K562 (cell line): ENCODE measurements around the gene ICAM2. TPM values are rescaled to one million over a fixed set of nuclear protein-coding genes. Genes with fewer than 3 reads are reported as not detected.

ENCODE experiments used
- CBFA2T3 ChIP-seq: fragments of 450-650 bp; IDR thresholded peaks from 2 replicates; pipeline ENCODE4 v1.6.1; 2017
- CEBPG ChIP-seq, 3 experiments: fragments of 200-800 bp in 1 of 3; sonication (Bioruptor generic) in 1 of 3; sonication (generic) in 1 of 3; formaldehyde crosslinking in 1 of 3; IDR thresholded peaks in 2 of 3; conservative IDR thresholded peaks in 1 of 3; 2 replicates each; pipeline versions ENCODE4 v1.6.1 to v1.8.0; 2016 to 2022; ENCODE audit warnings: missing compliant biosample characterization in 2 of 3, missing genetic modification characterization in 2 of 3, mild to moderate bottlenecking in 1 of 3, missing genetic modification reagents in 1 of 3
- CREBBP ChIP-seq: IDR thresholded peaks from one replicate; pipeline ENCODE4 v1.6.1; 2012; ENCODE audit warnings: low read depth, mild to moderate bottlenecking, control low read depth, inconsistent platforms, low read length
- EP300 ChIP-seq: IDR thresholded peaks from 2 replicates; pipeline ENCODE4 v1.6.1; 2012; ENCODE audit warnings: low read length, improper control_type of control experiment
- ETV1 ChIP-seq: fragments of 450-650 bp; conservative IDR thresholded peaks from 2 replicates; pipeline ENCODE4 v1.6.1; 2016; ENCODE audit warnings: missing genetic modification characterization, control low read depth, low read depth, missing compliant biosample characterization
- FOXJ2 ChIP-seq: fragments of 200-800 bp; sonication (Bioruptor generic); IDR thresholded peaks from 2 replicates; pipeline ENCODE4 v1.6.1; 2016; ENCODE audit warnings: missing genetic modification characterization, missing compliant biosample characterization
- FOXM1 ChIP-seq, 2 experiments: fragments of 450-650 bp in 1 of 2; sonication (generic) in 1 of 2; formaldehyde crosslinking in 1 of 2; IDR thresholded peaks; 2 replicates each; pipeline versions ENCODE4 v1.6.1 to v1.9.0; 2017 to 2022; ENCODE audit warnings: low read depth in 2 of 2, mild to moderate bottlenecking in 2 of 2, missing genetic modification reagents in 1 of 2, moderate library complexity in 1 of 2
- GABPB1 ChIP-seq: sonication (generic); formaldehyde crosslinking; IDR thresholded peaks from 2 replicates; pipeline ENCODE4 v1.8.0; 2022; ENCODE audit warnings: mild to moderate bottlenecking, missing genetic modification reagents
- HDAC2 ChIP-seq: fragments of 450-650 bp; IDR thresholded peaks from 2 replicates; pipeline ENCODE4 v1.6.1; 2016; ENCODE audit warnings: mild to moderate bottlenecking
- MTA3 ChIP-seq: fragments of 450-650 bp; formaldehyde crosslinking; IDR thresholded peaks from 2 replicates; pipeline ENCODE4 v1.6.1; 2017; ENCODE audit warnings: mild to moderate bottlenecking, borderline replicate concordance
- NCOA1 ChIP-seq: fragments of 450-650 bp; IDR thresholded peaks from 2 replicates; pipeline ENCODE4 v1.6.1; 2016; ENCODE audit warnings: low read depth
- NCOR1 ChIP-seq: fragments of 450-650 bp; IDR thresholded peaks from 2 replicates; pipeline ENCODE4 v1.6.1; 2016; ENCODE audit warnings: mild to moderate bottlenecking, moderate library complexity
- PHF8 ChIP-seq: fragments of 200-600 bp; sonication (generic); IDR thresholded peaks from 2 replicates; pipeline ENCODE4 v1.6.1; 2012; ENCODE audit warnings: mixed run types, mild to moderate bottlenecking, inconsistent platforms, low read length, moderate library complexity, borderline replicate concordance
- POLR2H ChIP-seq: IDR thresholded peaks from 2 replicates; pipeline ENCODE4 v1.6.1; 2016; ENCODE audit warnings: missing genetic modification characterization, low read depth, mild to moderate bottlenecking, control low read depth, missing compliant biosample characterization, moderate library complexity
- POLR3G ChIP-seq: IDR thresholded peaks from 2 replicates; pipeline ENCODE4 v1.6.1; 2011; ENCODE audit not compliant: insufficient read length, insufficient replicate concordance; ENCODE audit errors: extremely low read depth
- SIN3B ChIP-seq: fragments of 450-650 bp; IDR thresholded peaks from 2 replicates; pipeline ENCODE4 v1.6.1; 2017; ENCODE audit warnings: low read depth, mild to moderate bottlenecking, moderate library complexity
- SRSF1 ChIP-seq: fragments of 200-400 bp; formaldehyde crosslinking; IDR thresholded peaks from 2 replicates; pipeline ENCODE4 v1.6.1; 2017; ENCODE audit warnings: mild to moderate bottlenecking, low read depth, low read length, moderate library complexity
- TCFL5 ChIP-seq: fragments of 250-450 bp; sonication (Bioruptor Pico); conservative IDR thresholded peaks from 2 replicates; pipeline ENCODE4 v1.6.1; 2021; ENCODE audit warnings: mild to moderate bottlenecking, moderate library complexity, matching md5 sums
- TOE1 ChIP-seq, 2 experiments: fragments of 450-650 bp in 1 of 2; sonication (generic) in 1 of 2; formaldehyde crosslinking in 1 of 2; IDR thresholded peaks; 2 replicates each; pipeline versions ENCODE4 v1.7.1 to v1.8.0; 2016 to 2022; ENCODE audit warnings: borderline replicate concordance in 2 of 2, mild to moderate bottlenecking in 2 of 2, antibody characterized with exemption in 1 of 2, inconsistent platforms in 1 of 2, low read depth in 1 of 2, missing genetic modification reagents in 1 of 2, moderate library complexity in 1 of 2
- YY1 ChIP-seq, 3 experiments: IDR thresholded peaks; 2 replicates each; pipeline ENCODE4 v1.6.1; 2011; ENCODE audit warnings: low read length in 2 of 3, mild to moderate bottlenecking in 2 of 3, moderate library complexity in 2 of 3, borderline replicate concordance in 1 of 3, control low read depth in 1 of 3, low read depth in 1 of 3; ENCODE audit not compliant: insufficient read depth in 3 of 3, insufficient replicate concordance in 2 of 3, control insufficient read depth in 1 of 3, insufficient read length in 1 of 3; ENCODE audit errors: extremely low read depth in 1 of 3
- ZNF347 ChIP-seq: fragments of 450-650 bp; formaldehyde crosslinking; IDR thresholded peaks from 2 replicates; pipeline ENCODE4 v1.4.0; 2020; ENCODE audit warnings: low read depth, mild to moderate bottlenecking, moderate library complexity
- polyA plus RNA-seq, 8 experiments: library from polyadenylated mRNA; depleted of rRNA in 4 of 8; stranded (reverse) in 5 of 8; unstranded in 3 of 8; fragments of >200 nt; fragmentation: Nextera tagmentation in 2 of 8; fragmentation: Illumina TruSeq in 1 of 8; extraction: Ambion mirVana in 2 of 8; extraction: Trizol in 1 of 8; gene quantifications; 2 replicates each; pipeline versions ENCODE4 v1.2.1 to v1.2.3, GENCODE V29; 2011 to 2014; ENCODE audit warnings: inconsistent platforms in 1 of 8, missing spikeins in 1 of 8
- total RNA-seq, 7 experiments: library from RNA; depleted of rRNA in 6 of 7; stranded (reverse); fragments of >200 nt in 6 of 7; fragmentation: Illumina TruSeq in 2 of 7; extraction: Trizol in 2 of 7; gene quantifications; 2 replicates each; pipeline versions ENCODE4 v1.2.1 to v1.2.3, GENCODE V29; 2011 to 2021; ENCODE audit warnings: low replicate concordance in 1 of 7
- TF ChIP-seq, protein P1 (sequence below): fragments of 250-450 bp; sonication (Bioruptor Pico); IDR thresholded peaks from 2 replicates; pipeline ENCODE4 v1.4.0; 2020; ENCODE audit warnings: mild to moderate bottlenecking, moderate library complexity
- TF ChIP-seq, protein P2 (sequence below): fragments of 450-650 bp; IDR thresholded peaks from 2 replicates; pipeline ENCODE4 v1.6.1; 2016; ENCODE audit warnings: missing biosample characterization, missing genetic modification characterization

Gene ICAM2
- total and polyA plus RNA-seq, 9 of the 15 experiments (the other 6 are each of a cell fraction or from before 2014, with no cell fraction given), result 37.9 to 89.4 (median 60.6) TPM

DNA sequence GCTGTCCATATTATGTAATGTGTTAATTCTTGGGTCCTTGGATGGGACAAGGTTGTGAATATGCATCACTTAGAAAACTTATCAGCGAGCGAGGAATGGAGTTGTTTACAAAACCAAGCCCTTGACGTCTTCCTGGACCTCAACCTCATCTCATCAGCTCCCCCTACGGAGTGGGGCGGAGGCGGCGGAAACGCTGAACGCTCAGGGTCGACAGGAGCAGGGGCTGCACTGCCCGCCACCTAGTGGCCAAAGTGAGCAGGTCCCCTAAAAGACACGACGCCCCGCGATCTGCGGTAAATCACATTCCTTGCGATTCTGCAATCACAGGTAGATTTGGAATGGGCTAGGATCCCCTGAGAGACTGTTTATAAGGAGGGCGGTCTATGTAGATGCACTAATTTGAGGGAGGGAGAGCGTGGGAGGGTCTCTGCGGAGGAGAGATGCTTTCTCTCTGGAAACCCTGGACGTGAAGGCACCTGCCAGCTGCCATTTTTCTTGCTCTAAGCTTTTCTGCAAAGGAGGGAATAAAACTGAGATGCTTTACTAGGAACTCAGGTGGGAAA, 5.4 kb upstream of the ICAM2 start (continued):
- TF ChIP-seq FOXM1 (IDR thresholded peaks at IDR 0.05; ENCODE audit: low read depth) (no peak), FOXM1 (CRISPR knock-in tag; IDR thresholded peaks at IDR 0.05; ENCODE audit: low read depth) (no peak), FOXJ2 (tag) (no peak), ETV1 (peak; percentile 83), SIN3B (no peak), POLR2H (no peak), CBFA2T3 (peak; percentile 18; the same call in 1 of the 2 replicates), POLR3G (no peak), YY1 (IDR thresholded peaks at IDR 0.05; ENCODE audit: borderline replicate concordance in 1 of 3, control insufficient read depth in 1 of 3, extremely low read depth in 1 of 3, insufficient read depth in 3 of 3, insufficient read length in 1 of 3, insufficient replicate concordance in 2 of 3, low read depth in 1 of 3, low read length in 2 of 3) (peak in 2 of 3 experiments; percentile 21 to 61), TOE1 (IDR thresholded peaks at IDR 0.05; ENCODE audit: borderline replicate concordance) (no peak), TOE1 (CRISPR knock-in tag; IDR thresholded peaks at IDR 0.05; ENCODE audit: borderline replicate concordance, low read depth) (peak; percentile 86; the same call in 1 of the 2 replicates), SRSF1 (no peak), NCOA1 (no peak), CREBBP (no peak), CEBPG (CRISPR knock-in tag; IDR thresholded peaks at IDR 0.05) (no peak), CEBPG (tag; conservative IDR thresholded peaks at IDR 0.05 in 1 of 2, IDR thresholded peaks at IDR 0.05 in 1 of 2) (no peak), HDAC2 (peak; percentile 41; the same call in 1 of the 2 replicates), EP300 (peak; percentile 41; the same call in 1 of the 2 replicates), NCOR1 (peak; percentile 29; the same call in 1 of the 2 replicates), PHF8 (no peak), MTA3 (peak; percentile 89), TCFL5 (CRISPR knock-in tag) (no peak), ZNF347 (CRISPR knock-in tag) (no peak), GABPB1 (CRISPR knock-in tag) (peak; percentile 70)
- TF ChIP-seq, protein P1, sequence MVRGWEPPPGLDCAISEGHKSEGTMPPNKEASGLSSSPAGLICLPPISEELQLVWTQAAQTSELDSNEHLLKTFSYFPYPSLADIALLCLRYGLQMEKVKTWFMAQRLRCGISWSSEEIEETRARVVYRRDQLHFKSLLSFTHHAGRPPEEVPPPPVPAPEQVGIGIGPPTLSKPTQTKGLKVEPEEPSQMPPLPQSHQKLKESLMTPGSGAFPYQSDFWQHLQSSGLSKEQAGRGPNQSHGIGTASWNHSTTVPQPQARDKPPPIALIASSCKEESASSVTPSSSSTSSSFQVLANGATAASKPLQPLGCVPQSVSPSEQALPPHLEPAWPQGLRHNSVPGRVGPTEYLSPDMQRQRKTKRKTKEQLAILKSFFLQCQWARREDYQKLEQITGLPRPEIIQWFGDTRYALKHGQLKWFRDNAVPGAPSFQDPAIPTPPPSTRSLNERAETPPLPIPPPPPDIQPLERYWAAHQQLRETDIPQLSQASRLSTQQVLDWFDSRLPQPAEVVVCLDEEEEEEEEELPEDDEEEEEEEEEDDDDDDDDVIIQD (CRISPR knock-in tag), result no peak
- TF ChIP-seq, protein P2, sequence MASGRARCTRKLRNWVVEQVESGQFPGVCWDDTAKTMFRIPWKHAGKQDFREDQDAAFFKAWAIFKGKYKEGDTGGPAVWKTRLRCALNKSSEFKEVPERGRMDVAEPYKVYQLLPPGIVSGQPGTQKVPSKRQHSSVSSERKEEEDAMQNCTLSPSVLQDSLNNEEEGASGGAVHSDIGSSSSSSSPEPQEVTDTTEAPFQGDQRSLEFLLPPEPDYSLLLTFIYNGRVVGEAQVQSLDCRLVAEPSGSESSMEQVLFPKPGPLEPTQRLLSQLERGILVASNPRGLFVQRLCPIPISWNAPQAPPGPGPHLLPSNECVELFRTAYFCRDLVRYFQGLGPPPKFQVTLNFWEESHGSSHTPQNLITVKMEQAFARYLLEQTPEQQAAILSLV (tag), result no peak
